GM12891 (cell line): ENCODE measurements around the gene CNGB1.

Experiments used
- POLR2A ChIP-seq: IDR thresholded peaks from 2 replicates; pipeline ENCODE4 v1.6.1; 2011; ENCODE audit warnings: low read depth, low read length, control low read depth
- POLR2AphosphoS5 ChIP-seq: IDR thresholded peaks from 2 replicates; pipeline ENCODE4 v1.6.1; 2011; ENCODE audit warnings: low read depth, low read length, control low read depth
- TAF1 ChIP-seq: IDR thresholded peaks from 2 replicates; pipeline ENCODE4 v1.6.1; 2011; ENCODE audit warnings: low read depth, low read length, control low read depth

DNA sequence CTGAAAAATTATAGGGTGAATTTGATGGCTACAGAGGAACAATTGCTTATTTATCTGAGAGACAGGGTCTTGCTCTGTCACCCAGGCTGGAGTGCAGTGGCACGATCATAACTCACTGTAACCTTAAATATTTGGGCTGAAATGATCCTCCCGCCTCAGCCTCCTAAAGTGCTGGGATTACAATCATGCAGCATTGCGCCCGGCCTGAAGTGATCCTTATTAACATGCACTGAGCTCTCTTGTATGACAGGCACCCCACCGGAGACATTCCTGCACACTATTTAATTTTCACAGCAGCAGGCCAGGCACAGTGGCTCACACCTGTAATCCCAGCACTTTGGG lies 77.7 kb downstream of the CNGB1 start:
- no peak for TF ChIP-seq POLR2A
- no peak for TF ChIP-seq POLR2AphosphoS5
- no peak for TF ChIP-seq TAF1
